PC-3 (cell line): ENCODE results near the gene SUGCT.
"Not testable (repeated sequence)": the region's sequence is repeated elsewhere in the genome, so short reads cannot be mapped to it uniquely, and the experiment has no call there.

Experiments
- CTCF ChIP-seq: fragments of 300-600 bp; sonication (generic); conservative IDR thresholded peaks from 2 replicates; pipeline ENCODE4 v1.5.1; 2017; ENCODE audit warnings: antibody characterized with exemption, low read depth, mild to moderate bottlenecking, low read length
- EZH2 ChIP-seq: fragments of 300-600 bp; sonication (generic); IDR thresholded peaks from one replicate; pipeline ENCODE4 v1.6.1; 2017; ENCODE audit warnings: antibody characterized with exemption, mild to moderate bottlenecking, low read length; ENCODE audit not compliant: unreplicated experiment
- EZH2phosphoT487 ChIP-seq: fragments of 300-600 bp; sonication (generic); IDR thresholded peaks from 2 replicates; pipeline ENCODE4 v1.6.1; 2018; ENCODE audit warnings: mild to moderate bottlenecking, antibody characterized with exemption, low read length, borderline replicate concordance

GRCh38 chr7:40414704-40415103, 279.9 kb downstream of the SUGCT start:
- not testable (repeated sequence) for TF ChIP-seq CTCF, EZH2phosphoT487, EZH2
